Activated CD8-positive, alpha-beta memory T cell treated with anti-CD3 and anti-CD28 coated beads, Interleukin-2, amount 50 U/mL, for 1 hour (primary cell): ENCODE measurements around the gene BRD4.

ENCODE experiments used
- DNase-seq: peaks from one replicate; pipeline ENCODE4 v3.0.0-alpha.2; 2020; ENCODE audit errors: extremely low read depth

BRD4 gene

GRCh38 chr19:15265214-15265849 lies 67.0 kb downstream of the BRD4 start:
- no peak for DNase-seq

GRCh38 chr19:15264933-15265206 lies 67.5 kb downstream of the BRD4 start:
- DNase-seq: no peak

GRCh38 chr19:15264061-15264932 lies 68.0 kb downstream of the BRD4 start:
- peak; percentile 35 for DNase-seq

DNA sequence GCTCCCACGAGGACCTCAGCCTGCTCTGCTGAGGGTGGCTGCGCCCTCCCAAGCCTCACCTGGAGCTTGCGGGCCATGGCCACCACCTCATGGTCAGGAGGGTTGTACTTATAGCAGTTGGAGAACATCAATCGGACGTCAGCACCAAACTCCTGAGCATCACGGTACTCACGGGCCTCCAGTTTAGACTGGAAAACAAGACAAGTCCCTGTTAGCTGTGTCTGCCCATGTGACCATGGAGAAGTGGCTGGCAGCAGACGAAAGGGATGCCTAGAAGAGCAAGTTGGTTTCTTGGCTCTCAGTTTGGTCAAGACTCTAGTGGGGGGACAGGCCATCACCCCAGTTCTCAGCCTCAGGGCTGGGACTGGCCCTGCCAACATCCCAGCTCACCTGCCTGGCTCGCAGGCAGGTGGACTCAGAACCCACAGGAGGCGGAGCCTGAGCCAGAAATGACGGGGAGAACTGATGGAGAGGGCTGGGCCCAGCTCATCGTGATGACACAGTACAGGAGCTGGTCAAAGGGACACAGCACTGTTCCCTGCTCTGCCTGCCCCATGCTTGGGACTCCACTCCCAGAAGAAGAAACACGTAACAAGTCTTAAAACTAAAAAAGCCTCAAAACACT lies 68.9 kb downstream of the BRD4 start:
- DNase-seq: no peak

GRCh38 chr19:15262011-15262410 lies 70.3 kb downstream of the BRD4 start:
- DNase-seq: no peak

DNA sequence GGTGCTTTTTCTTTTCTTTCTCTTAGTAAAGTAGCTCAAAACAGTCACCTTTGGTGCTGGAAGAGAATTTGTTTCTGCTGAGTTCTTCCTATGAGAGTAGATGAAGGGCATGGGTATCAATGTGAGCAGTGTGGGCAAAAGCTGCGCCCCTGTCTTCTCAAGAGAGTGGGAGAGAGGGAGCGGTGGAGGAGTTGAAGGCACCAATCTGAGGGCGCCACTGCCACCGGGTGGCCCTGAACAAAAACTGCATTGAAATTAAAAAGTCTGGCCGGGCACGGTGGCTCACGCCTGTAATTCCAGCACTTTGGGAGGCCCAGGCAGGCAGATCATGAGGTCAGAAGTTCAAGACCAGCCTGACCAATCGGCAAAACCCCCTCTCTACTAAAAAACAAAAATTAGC lies 71.4 kb downstream of the BRD4 start:
- DNase-seq: no peak

GRCh38 chr19:15259907-15260306 lies 72.4 kb downstream of the BRD4 start:
- DNase-seq: no peak

DNA sequence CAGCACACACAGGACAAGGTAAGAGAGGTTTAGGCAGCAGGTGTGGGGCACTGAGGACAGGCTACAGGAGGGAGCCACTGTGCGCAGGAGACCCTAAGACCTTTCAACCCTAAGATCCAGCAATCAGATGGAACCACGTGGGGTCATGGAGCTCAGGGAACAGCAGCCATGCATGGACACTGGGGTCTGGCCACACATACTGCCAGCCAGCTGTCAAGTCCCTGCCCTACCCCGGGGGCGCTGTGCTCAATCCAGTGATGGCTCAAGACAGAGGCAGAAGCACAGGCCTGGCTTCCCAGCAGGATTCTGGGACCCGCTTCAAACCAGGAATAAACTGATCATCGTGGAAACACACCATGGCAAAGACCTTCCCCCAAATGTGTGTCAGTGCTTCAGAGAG lies 74.6 kb downstream of the BRD4 start:
- no peak for DNase-seq

GRCh38 chr19:15256708-15257331 lies 75.5 kb downstream of the BRD4 start:
- DNase-seq: no peak

- DNase-seq: no peak
These were observed 76.9 kb downstream of the BRD4 start for GRCh38 chr19:15255359-15255990.

- no peak for DNase-seq
These were observed 77.8 kb downstream of the BRD4 start for GRCh38 chr19:15254547-15254946.

DNA sequence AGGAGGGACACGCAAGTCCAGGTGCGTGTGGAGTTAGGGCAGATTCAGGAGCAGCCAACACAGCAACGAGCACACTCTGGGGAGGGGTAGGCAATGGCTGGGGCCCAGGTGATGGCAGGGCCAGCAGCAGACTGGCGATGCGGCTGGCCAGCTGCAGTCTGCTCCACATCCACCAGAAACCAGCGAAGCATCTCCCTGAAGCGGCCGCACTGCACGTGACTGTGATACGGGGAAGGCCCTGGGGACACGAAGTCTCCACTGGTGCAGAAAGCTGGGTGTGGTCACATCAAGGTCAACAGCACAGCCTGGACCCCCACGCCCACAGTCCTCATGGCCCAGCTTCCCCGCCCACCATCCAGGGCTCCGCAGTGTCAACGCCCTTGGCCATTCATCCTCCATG lies 78.8 kb downstream of the BRD4 start:
- DNase-seq: no peak

DNA sequence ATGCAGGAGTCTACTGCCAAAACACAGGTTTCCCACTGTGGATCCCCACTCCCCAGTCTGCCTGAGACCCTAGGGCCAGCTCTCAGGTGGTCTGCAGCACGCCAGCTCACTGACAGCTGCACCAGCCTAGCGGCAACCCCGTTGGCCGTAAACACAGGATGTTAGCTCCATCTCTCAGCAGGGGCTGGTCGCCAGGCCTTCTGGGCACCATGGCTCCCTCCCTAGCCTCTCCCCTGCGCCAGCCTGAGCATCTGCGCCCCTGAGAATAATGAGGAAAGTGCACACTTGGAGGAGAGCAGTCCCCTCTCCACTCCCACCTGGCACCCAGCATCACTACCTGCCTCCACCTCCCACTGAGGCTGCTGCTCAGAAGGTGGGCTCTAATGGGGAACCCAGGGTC lies 79.3 kb downstream of the BRD4 start:
- no peak for DNase-seq

DNA sequence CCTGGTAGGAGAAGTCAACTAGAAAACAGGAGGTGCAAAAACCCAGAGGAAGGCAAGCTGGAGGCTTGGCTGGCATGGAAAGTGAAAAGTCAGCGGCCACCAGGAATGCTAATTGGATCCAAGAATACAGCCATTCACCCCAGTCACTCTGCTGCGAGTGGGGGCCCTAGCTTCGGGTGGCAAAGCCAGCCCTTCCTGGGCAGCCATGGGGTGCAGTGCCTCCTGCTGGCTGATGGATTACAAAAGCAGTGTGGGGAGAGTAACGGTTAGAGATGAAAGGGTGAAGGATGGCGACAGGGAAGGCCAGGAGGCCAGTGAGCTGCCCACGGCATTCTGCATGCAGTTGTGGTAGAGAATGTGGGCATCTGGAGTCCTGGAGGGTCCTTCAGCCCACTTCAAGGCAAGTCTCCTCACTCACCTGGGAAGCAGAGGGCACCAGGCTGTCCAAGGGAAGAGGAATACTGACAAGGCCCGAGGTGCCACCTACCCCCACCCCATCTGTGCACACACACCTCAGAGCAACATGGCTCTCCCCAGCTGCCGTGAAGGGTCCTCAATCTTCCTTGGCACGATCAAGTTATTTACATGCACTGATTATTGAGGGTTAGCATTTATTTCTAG lies 79.8 kb downstream of the BRD4 start:
- no peak for DNase-seq

- DNase-seq: no peak
These were observed 80.5 kb downstream of the BRD4 start for GRCh38 chr19:15251749-15252397.

- DNase-seq: no peak
These were observed 81.2 kb downstream of the BRD4 start for GRCh38 chr19:15251010-15251748.

GRCh38 chr19:15250640-15250993 lies 81.7 kb downstream of the BRD4 start:
- no peak for DNase-seq

GRCh38 chr19:15249972-15250639 lies 82.2 kb downstream of the BRD4 start:
- DNase-seq: no peak

DNA sequence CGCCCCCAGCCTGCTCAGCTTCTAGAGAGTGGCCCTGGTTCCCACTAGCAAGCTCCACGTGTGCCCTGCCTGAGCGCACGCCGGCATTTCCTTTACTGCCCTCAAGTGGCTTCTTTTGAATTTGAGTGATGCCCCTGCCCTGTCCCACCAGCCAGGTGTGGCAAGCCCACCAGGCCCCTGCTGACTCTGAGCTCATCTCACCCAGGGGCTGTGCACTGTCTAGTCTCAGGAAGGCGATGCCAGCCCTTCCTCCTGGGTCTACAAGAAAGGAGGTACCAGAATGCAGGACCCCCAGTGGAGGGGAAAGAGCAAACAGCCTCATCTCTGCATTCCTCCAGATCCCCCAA lies 82.8 kb downstream of the BRD4 start:
- DNase-seq: no peak
